Activated T-helper 9 cell treated with anti-CD3 and anti-CD28 coated beads, Interleukin-2, amount 50 U/mL, for 16 hours (primary cell): Measurements from ENCODE around the gene SYT5.
"Not testable (repeated sequence)": the region's sequence is repeated elsewhere in the genome, so short reads cannot be mapped to it uniquely, and the experiment has no call there.

Experiments
- DNase-seq: peaks from one replicate; pipeline ENCODE4 v3.0.0-alpha.2; 2020; ENCODE audit warnings: low read depth

The SYT5 gene

DNA sequence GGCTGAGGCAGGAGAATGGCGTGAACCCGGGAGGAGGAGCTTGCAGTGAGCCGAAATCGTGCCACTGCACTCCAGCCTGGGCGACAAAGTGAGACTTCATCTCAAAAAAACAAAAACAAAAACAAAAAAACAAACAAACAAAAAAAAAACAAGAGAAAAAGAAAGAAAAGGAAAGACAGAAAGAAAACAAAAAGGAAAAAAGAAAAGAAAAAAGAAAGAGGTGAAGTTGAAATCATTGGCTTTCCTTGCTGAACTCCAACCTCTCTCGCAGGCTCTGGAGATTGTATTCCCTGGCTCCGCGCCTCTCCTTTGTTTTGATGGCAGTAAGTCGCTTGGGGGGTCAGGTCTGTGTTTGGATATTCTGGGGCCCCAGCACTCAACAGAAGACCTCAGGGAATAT, 7.8 kb downstream of the SYT5 start:
- DNase-seq: not testable (repeated sequence)

- no peak for DNase-seq
Observed at GRCh38 chr19:55171440-55171839, 8.6 kb downstream of the SYT5 start.

- DNase-seq: no peak
Observed at GRCh38 chr19:55169136-55169535, 11.0 kb downstream of the SYT5 start.

- DNase-seq: peak; percentile 38
Observed at GRCh38 chr19:55166530-55167268, 13.4 kb downstream of the SYT5 start, which contains the start of gene DNAAF3. TSS of gene DNAAF3 (minus strand) at chr19:55166613. CDS start at chr19:55166413, 200 bp downstream.

GRCh38 chr19:55165952-55166529, 14.0 kb downstream of the SYT5 start:
- DNase-seq: no peak

- DNase-seq: no peak
Observed at GRCh38 chr19:55161571-55162322, 18.3 kb downstream of the SYT5 start.

- no peak for DNase-seq
Observed at GRCh38 chr19:55160986-55161365, 19.1 kb downstream of the SYT5 start.

GRCh38 chr19:55160128-55160985, 19.7 kb downstream of the SYT5 start:
- DNase-seq: peak; percentile 75

- DNase-seq: no peak
Observed at GRCh38 chr19:55158848-55159749, 21.0 kb downstream of the SYT5 start.

DNA sequence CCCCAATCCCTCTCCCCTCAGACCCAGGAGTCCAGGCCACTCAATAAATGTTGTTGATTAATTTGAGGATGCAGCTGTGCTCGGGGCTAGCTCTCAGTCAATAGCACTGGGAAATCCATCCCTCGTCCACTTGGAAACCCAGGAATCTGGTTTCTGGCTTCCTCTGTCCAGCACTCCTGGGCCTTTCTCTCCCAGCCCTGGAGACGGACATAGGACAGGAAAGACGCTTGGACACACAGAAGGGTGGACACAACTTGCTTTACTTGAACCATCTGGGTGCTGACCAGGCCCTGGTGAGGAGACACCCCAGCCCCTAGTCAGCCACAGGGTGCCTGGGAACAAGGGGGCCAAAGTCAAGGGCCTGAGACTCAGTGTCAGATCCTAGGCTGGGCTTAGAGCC, 21.7 kb downstream of the SYT5 start:
- no peak for DNase-seq

GRCh38 chr19:55157064-55157908, 22.8 kb downstream of the SYT5 start, which contains the start of gene TNNI3:
TSS of gene TNNI3 (minus strand) at chr19:55157732. CDS start at chr19:55157589, 143 bp downstream.
- no peak for DNase-seq

DNA sequence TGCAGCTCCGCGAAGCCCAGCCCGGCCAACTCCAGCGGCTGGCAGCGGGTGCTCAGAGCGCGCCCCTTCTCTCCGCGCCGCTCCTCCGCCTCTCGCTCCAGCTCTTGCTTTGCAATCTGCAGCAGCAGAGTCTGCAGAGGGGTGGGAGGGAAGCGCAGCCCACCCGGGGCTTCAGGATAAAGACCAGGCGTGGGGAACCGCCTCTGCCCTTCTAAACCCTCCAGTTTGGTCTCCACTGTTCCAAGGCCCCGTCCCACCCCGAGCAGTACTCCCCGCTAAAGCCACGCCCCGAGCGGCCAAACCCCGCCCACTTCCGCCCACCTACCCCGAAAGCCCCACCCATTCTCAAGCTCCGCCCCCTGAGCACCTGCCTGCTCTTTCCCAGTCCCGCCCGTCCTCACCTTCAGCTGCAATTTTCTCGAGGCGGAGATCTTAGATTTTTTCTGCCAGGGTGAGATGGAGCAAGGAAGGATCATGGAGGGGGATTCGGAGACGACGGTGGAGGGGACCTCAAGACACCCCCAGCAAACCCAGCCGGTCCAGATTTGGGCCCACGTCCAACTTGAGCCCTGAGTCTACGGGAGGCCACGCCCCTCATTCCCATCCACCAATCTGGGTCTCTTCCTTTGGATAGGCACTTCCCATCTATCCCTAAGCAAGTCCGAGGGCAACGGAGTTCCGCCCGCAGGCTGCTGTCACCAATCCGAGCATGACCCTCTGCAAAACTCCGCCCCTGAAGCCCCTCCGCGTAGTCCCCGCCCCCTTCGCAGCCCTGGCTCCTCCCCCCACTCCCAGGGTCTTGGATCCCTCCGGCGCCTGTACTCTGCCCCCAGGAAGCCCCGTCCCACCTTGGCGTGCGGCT, 23.7 kb downstream of the SYT5 start:
- no peak for DNase-seq

- not testable (repeated sequence) for DNase-seq
Observed at GRCh38 chr19:55155784-55156183, 24.3 kb downstream of the SYT5 start.

DNA sequence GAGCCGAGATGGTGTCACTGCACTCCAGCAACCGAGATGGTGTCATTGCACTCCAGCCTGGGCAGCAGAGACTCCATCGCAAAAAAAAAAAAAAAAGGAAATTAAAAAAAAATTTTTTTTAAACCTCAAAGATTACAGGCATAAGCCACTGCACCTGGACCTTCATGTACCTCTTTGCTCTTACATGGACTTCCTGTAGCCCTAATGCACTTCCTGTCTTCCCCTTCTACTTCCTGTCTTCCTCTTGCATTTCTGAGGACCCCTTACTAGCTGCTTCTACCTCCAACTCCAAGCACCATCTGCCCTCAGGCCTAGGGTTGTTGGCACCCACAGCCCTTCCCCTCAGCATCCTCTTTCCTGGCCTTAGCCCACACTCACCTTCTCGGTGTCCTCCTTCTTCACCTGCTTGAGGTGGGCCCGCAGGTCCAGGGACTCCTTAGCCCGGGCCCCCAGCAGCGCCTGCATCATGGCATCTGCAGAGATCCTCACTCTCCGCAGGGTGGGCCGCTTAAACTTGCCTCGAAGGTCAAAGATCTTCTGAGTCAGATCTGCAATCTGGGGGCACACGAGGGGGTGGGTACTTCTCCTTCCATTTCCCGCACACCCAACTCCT, 26.3 kb downstream of the SYT5 start:
- no peak for DNase-seq

DNA sequence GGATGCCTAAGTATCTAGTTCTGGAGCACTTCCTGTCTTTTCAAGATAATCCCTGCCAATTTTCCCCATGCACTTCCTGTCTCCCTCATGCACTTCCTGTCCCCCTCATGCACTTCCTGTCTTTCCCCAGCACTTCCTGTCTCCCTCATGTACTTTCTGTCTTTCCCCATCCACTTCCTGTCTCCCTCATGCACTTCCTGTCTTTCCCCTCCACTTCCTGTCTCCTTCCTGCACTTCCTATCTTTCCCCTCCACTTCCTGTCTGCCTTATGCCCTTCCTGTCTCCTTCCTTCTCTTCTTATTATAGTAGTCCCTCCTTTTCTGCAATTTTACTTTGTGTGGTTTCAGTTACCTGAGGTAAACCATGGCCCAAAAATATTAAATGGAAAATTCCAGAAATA, 28.1 kb downstream of the SYT5 start:
- no peak for DNase-seq

GRCh38 chr19:55149078-55150003, 30.7 kb downstream of the SYT5 start, which contains the start of gene TNNT1:
TSS of gene TNNT1 (minus strand) at chr19:55149206. CDS start at chr19:55147157, 2,049 bp downstream.
- DNase-seq: no peak

DNA sequence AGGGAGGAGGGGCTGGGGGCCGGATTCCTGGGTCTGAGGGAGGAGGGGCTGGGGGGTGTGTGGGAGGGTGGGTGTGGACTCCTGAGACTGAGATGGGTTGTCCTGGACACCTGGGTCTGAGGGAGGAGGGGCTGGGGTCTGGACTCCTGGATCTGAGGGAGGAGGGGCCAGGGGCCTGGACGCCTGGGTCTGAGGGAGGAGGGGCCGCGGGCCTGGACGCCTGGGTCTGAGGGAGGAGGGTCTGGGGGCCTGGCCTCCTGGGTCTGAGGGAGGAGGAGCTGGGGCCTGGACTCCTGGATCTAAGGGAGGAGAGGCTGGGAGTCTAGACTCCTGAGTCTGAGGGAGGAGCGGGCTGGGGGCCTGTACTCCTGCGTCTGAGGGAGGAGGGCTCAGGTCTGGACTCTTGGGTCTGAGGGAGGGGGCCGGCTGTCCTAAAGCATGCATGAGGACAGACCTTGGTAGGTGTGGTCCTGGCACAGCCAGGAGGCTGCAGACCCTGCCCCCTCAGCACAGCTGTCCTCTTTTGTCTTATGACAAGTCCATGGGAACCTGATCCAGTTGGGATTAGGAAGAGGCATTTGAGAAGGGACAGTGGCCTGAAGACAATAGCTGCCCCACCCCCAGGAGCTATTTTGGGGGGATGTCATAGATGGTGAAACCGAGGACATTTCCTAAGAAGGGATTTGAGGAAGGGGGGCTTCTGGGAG, 32.4 kb downstream of the SYT5 start:
- DNase-seq: no peak
